Type B pancreatic cell (in vitro differentiated cells): ENCODE data around the gene IRS2. TPM values are rescaled to one million over a fixed set of nuclear protein-coding genes. Genes with fewer than 3 reads are reported as not detected.

Source experiments
- DNase-seq: peaks from one replicate; pipeline ENCODE4 v3.0.0; 2021; ENCODE audit warnings: mixed read lengths; ENCODE audit not compliant: unreplicated experiment; ENCODE audit errors: extremely low spot score
- H3K27ac Mint-ChIP-seq: 2 replicates; pipeline ENCODE4 v1.8.0; 2021; ENCODE audit warnings: mild to moderate bottlenecking, mixed read lengths
- H3K27me3 Mint-ChIP-seq: 2 replicates; pipeline ENCODE4 v1.8.0; 2021; ENCODE audit warnings: mixed read lengths
- H3K36me3 Mint-ChIP-seq: 2 replicates; pipeline ENCODE4 v1.8.0; 2021; ENCODE audit warnings: mixed read lengths
- H3K4me1 Mint-ChIP-seq: one replicate; pipeline ENCODE4 v1.8.0; 2021; ENCODE audit warnings: mixed read lengths; ENCODE audit not compliant: unreplicated experiment
- H3K4me3 Mint-ChIP-seq: 2 replicates; pipeline ENCODE4 v1.8.0; 2021; ENCODE audit warnings: mild to moderate bottlenecking, mixed read lengths
- H3K9me3 Mint-ChIP-seq: 2 replicates; pipeline ENCODE4 v1.8.0; 2021; ENCODE audit warnings: mixed read lengths
- CTCF ChIP-seq: fragments of 200-600 bp; sonication (generic); conservative IDR thresholded peaks from 2 replicates; pipeline ENCODE4 v1.5.0; 2021; ENCODE audit warnings: antibody characterized with exemption, mild to moderate bottlenecking
- total RNA-seq: library from RNA; stranded (reverse); gene quantifications from 2 replicates; pipeline ENCODE4 v1.2.1, GENCODE V29; 2021; ENCODE audit warnings: low replicate concordance

IRS2 gene
- total RNA-seq, 1 donor from 2014 or later = 19.4 TPM

- no peak overlapping the region for H3K27ac Mint-ChIP-seq
- H3K9me3 Mint-ChIP-seq = no peaks in the 10 kb centered on the region
- peaks cover 19% of the 10 kb centered on the region for H3K27me3 Mint-ChIP-seq
- no peak overlapping the region for H3K4me3 Mint-ChIP-seq
- H3K36me3 Mint-ChIP-seq = no peaks in the 10 kb centered on the region
- DNase-seq = no peak
- H3K4me1 Mint-ChIP-seq = peaks cover 4% of the 10 kb centered on the region
- no peak for TF ChIP-seq CTCF
These were observed 8.6 kb upstream of the IRS2 start for GRCh38 chr13:109795011-109795410.

GRCh38 chr13:109794095-109794494 lies 7.7 kb upstream of the IRS2 start:
- Mint-ChIP-seq H3K36me3 (no peaks in the 10 kb centered on the region), H3K9me3 (no peaks in the 10 kb centered on the region), H3K4me1 (peaks cover 4% of the 10 kb centered on the region), H3K27me3 (peaks cover 23% of the 10 kb centered on the region), H3K4me3 (no peak overlapping the region), H3K27ac (no peak overlapping the region)
- no peak for TF ChIP-seq CTCF
- DNase-seq = no peak

- Mint-ChIP-seq H3K4me1 (peaks cover 4% of the 10 kb centered on the region), H3K4me3 (no peak overlapping the region), H3K27ac (no peak overlapping the region), H3K27me3 (peaks cover 35% of the 10 kb centered on the region), H3K9me3 (no peaks in the 10 kb centered on the region), H3K36me3 (no peaks in the 10 kb centered on the region)
- DNase-seq = no peak
- no peak for TF ChIP-seq CTCF
These were observed 6.2 kb upstream of the IRS2 start for GRCh38 chr13:109792416-109793059.

- no peak overlapping the region for H3K4me3 Mint-ChIP-seq
- peak; percentile 64 for TF ChIP-seq CTCF
- H3K4me1 Mint-ChIP-seq = peaks cover 4% of the 10 kb centered on the region
- no peaks in the 10 kb centered on the region for H3K36me3 Mint-ChIP-seq
- H3K9me3 Mint-ChIP-seq = no peaks in the 10 kb centered on the region
- H3K27ac Mint-ChIP-seq = no peak overlapping the region
- DNase-seq = no peak
- H3K27me3 Mint-ChIP-seq = peaks cover 26% of the 10 kb centered on the region
These were observed 4.7 kb upstream of the IRS2 start for GRCh38 chr13:109790942-109791605.

DNA sequence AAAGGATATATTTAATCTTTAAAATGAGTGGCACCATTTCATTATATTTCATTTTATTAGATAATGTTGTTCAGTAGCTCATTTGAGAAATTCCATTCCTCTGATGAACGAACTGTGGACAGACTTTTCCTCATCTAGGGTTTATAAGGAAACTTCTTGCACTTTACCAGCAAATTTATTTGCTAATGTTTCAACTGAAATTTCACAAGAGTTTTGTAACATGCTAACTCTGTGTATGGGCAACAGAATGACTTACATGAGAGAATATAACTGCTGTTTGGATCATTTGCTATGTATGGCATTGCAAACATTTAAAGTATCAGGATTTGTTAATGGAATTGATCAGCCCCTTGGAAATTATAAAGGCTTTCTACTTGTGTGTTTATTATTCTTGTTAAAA lies 3.7 kb upstream of the IRS2 start:
- TF ChIP-seq CTCF = no peak
- H3K27me3 Mint-ChIP-seq = peaks cover 23% of the 10 kb centered on the region
- peaks cover 4% of the 10 kb centered on the region for H3K4me1 Mint-ChIP-seq
- DNase-seq = no peak
- H3K27ac Mint-ChIP-seq = no peak overlapping the region
- H3K4me3 Mint-ChIP-seq = no peak overlapping the region
- no peaks in the 10 kb centered on the region for H3K9me3 Mint-ChIP-seq
- H3K36me3 Mint-ChIP-seq = no peaks in the 10 kb centered on the region
